Peyer's patch (tissue), 4 donors: Measurements from ENCODE around the gene ALDH3A1.

ENCODE experiments used
- POLR2A ChIP-seq, 2 donors: fragments of 450-650 bp; IDR thresholded peaks; one replicate each; pipeline ENCODE4 v1.5.1; 2017; ENCODE audit warnings: antibody characterized with exemption in 2 of 2, mild to moderate bottlenecking in 2 of 2, moderate library complexity in 2 of 2
- TF ChIP-seq, protein P1 (sequence below), 6 experiments: fragments of 450-650 bp in 4 of 6; fragments of 200-600 bp in 2 of 6; sonication (generic) in 1 of 6; IDR thresholded peaks; one replicate each; pipeline ENCODE4 v1.5.1; 2017 to 2019; ENCODE audit warnings: antibody characterized with exemption in 6 of 6, mild to moderate bottlenecking in 3 of 6, moderate library complexity in 1 of 6

DNA sequence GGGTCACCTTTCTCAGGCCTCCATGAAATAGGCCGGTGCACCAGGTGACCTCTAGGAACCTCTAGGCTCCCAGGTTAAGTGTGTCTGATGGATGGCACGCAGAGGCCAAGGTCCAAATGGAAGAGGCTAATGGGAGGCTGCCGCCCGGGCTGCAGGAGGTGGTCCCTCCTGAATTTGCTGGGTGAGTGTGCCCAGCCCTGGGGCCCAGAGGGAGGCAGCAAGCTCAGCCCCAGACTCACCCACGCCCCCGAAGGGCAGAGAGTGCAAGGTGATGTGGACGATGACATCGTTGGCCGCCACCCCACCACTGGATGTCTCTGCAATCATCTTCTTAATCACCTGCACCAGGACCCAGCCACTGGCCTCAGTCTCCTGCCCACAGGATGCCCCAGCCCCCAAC is 9.3 kb downstream of the ALDH3A1 start:
- TF ChIP-seq, protein P1, sequence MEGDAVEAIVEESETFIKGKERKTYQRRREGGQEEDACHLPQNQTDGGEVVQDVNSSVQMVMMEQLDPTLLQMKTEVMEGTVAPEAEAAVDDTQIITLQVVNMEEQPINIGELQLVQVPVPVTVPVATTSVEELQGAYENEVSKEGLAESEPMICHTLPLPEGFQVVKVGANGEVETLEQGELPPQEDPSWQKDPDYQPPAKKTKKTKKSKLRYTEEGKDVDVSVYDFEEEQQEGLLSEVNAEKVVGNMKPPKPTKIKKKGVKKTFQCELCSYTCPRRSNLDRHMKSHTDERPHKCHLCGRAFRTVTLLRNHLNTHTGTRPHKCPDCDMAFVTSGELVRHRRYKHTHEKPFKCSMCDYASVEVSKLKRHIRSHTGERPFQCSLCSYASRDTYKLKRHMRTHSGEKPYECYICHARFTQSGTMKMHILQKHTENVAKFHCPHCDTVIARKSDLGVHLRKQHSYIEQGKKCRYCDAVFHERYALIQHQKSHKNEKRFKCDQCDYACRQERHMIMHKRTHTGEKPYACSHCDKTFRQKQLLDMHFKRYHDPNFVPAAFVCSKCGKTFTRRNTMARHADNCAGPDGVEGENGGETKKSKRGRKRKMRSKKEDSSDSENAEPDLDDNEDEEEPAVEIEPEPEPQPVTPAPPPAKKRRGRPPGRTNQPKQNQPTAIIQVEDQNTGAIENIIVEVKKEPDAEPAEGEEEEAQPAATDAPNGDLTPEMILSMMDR (IDR thresholded peaks at IDR 0.05) = no peak
- TF ChIP-seq POLR2A (IDR thresholded peaks at IDR 0.05) = no peak
